Osteoblast (primary cell): ENCODE measurements around the gene SPTBN2. TPM values are rescaled to one million over a fixed set of nuclear protein-coding genes. Genes with fewer than 3 reads are reported as not detected.
"Not testable (repeated sequence)": the region's sequence is repeated elsewhere in the genome, so short reads cannot be mapped to it uniquely, and the experiment has no call there.

Experiments
- DNase-seq: peaks from one replicate; pipeline ENCODE4 v3.0.0; 2011; ENCODE audit warnings: low spot score, mixed read lengths; ENCODE audit not compliant: insufficient read length; ENCODE audit errors: missing footprints
- H2AFZ ChIP-seq: 2 replicates; pipeline ENCODE4 v1.6.0; 2011; ENCODE audit warnings: mild to moderate bottlenecking, low read length
- H3K27ac ChIP-seq: 2 replicates; pipeline ENCODE4 v1.5.1; 2011; ENCODE audit warnings: mild to moderate bottlenecking, low read depth, low read length, moderate library complexity
- H3K27me3 ChIP-seq: 2 replicates; pipeline ENCODE4 v1.6.0; 2012; ENCODE audit warnings: mild to moderate bottlenecking, control low read depth, inconsistent platforms, low read length, moderate library complexity; ENCODE audit not compliant: insufficient read depth
- H3K36me3 ChIP-seq: 2 replicates; pipeline ENCODE4 v1.5.1; 2011; ENCODE audit warnings: mild to moderate bottlenecking, low read length, control low read depth, moderate library complexity; ENCODE audit not compliant: insufficient read depth
- H3K4me1 ChIP-seq: 2 replicates; pipeline ENCODE4 v1.5.1; 2011; ENCODE audit warnings: mild to moderate bottlenecking, low read length, control low read depth, moderate library complexity; ENCODE audit not compliant: insufficient read depth
- H3K4me2 ChIP-seq: 2 replicates; pipeline ENCODE4 v1.6.0; 2011; ENCODE audit warnings: mild to moderate bottlenecking, low read length; ENCODE audit not compliant: insufficient read depth
- H3K4me3 ChIP-seq: fragments of 200-600 bp; sonication (generic); 3 replicates; pipeline ENCODE4 v1.5.1; 2012; ENCODE audit warnings: mild to moderate bottlenecking, low read length, inconsistent platforms; ENCODE audit not compliant: insufficient read depth
- H3K79me2 ChIP-seq: 2 replicates; pipeline ENCODE4 v1.6.0; 2012; ENCODE audit warnings: mild to moderate bottlenecking, low read length, control low read depth, inconsistent platforms; ENCODE audit not compliant: insufficient read depth
- H3K9me3 ChIP-seq: 2 replicates; pipeline ENCODE4 v1.5.1; 2011; ENCODE audit warnings: low read depth, low read length, control low read depth
- H4K20me1 ChIP-seq: 2 replicates; pipeline ENCODE4 v1.6.0; 2012; ENCODE audit warnings: mild to moderate bottlenecking, low read length, control low read depth; ENCODE audit not compliant: insufficient read depth
- CTCF ChIP-seq: IDR thresholded peaks from 2 replicates; pipeline ENCODE4 v1.5.1; 2011; ENCODE audit warnings: mild to moderate bottlenecking, low read depth, low read length, moderate library complexity; ENCODE audit errors: extremely low read depth
- total RNA-seq: library from RNA; depleted of rRNA; stranded (reverse); fragments of >200 nt; gene quantifications from 2 replicates; pipeline ENCODE4 v1.2.3, GENCODE V29; 2012

Gene SPTBN2
- total RNA-seq, 1 donor = 2.2 TPM

GRCh38 chr11:66725114-66725513, 3.9 kb downstream of the SPTBN2 start:
- H3K4me1 ChIP-seq = peaks cover 4% of the 10 kb centered on the region
- H4K20me1 ChIP-seq = no peaks in the 10 kb centered on the region
- H3K4me2 ChIP-seq = no peak overlapping the region
- no peaks in the 10 kb centered on the region for H3K36me3 ChIP-seq
- no peak overlapping the region for H2AFZ ChIP-seq
- no peak for TF ChIP-seq CTCF
- no peaks in the 10 kb centered on the region for H3K79me2 ChIP-seq
- H3K4me3 ChIP-seq = no peak overlapping the region
- DNase-seq = no peak
- H3K27me3 ChIP-seq = peaks cover 53% of the 10 kb centered on the region
- no peaks in the 10 kb centered on the region for H3K9me3 ChIP-seq
- no peak overlapping the region for H3K27ac ChIP-seq

GRCh38 chr11:66724167-66724566, 4.8 kb downstream of the SPTBN2 start:
- not testable (repeated sequence) for H4K20me1 ChIP-seq, H3K79me2 ChIP-seq, H2AFZ ChIP-seq, H3K9me3 ChIP-seq, H3K4me1 ChIP-seq, DNase-seq, H3K27ac ChIP-seq, H3K36me3 ChIP-seq, H3K4me2 ChIP-seq, H3K4me3 ChIP-seq
- peaks cover 44% of the 10 kb centered on the region for H3K27me3 ChIP-seq

GRCh38 chr11:66723693-66724092, 5.3 kb downstream of the SPTBN2 start:
- Histone ChIP-seq H4K20me1 (no peaks in the 10 kb centered on the region), H3K4me1 (peaks cover 7% of the 10 kb centered on the region), H3K27me3 (peaks cover 39% of the 10 kb centered on the region), H3K36me3 (no peaks in the 10 kb centered on the region), H2AFZ (no peak overlapping the region), H3K4me3 (no peak overlapping the region), H3K79me2 (no peaks in the 10 kb centered on the region), H3K27ac (no peak overlapping the region), H3K4me2 (no peak overlapping the region), H3K9me3 (no peaks in the 10 kb centered on the region)
- peak; percentile 60 for DNase-seq
- TF ChIP-seq CTCF = no peak

- H3K27me3 ChIP-seq = peaks cover 35% of the 10 kb centered on the region
Observed at GRCh38 chr11:66722745-66723651, 6.0 kb downstream of the SPTBN2 start.

More at GRCh38 chr11:66722745-66723651, 6.0 kb downstream of the SPTBN2 start:
- no peaks in the 10 kb centered on the region for H3K36me3 ChIP-seq
- H3K4me1 ChIP-seq = peaks cover 7% of the 10 kb centered on the region
- no peak overlapping the region for H3K4me2 ChIP-seq
- H3K9me3 ChIP-seq = no peaks in the 10 kb centered on the region
- peak; percentile 68 for DNase-seq
- H4K20me1 ChIP-seq = no peaks in the 10 kb centered on the region
- H2AFZ ChIP-seq = no peak overlapping the region
- no peak overlapping the region for H3K27ac ChIP-seq
- no peaks in the 10 kb centered on the region for H3K79me2 ChIP-seq
- TF ChIP-seq CTCF = no peak
- H3K4me3 ChIP-seq = no peak overlapping the region
